Stimulated activated CD4-positive, alpha-beta T cell treated with anti-CD3 and anti-CD28 coated beads, Interleukin-2, amount 100 ng/mL, for 4 hours (primary cell): ENCODE results near the gene AP2B1.

ENCODE experiments used
- DNase-seq: peaks from one replicate; pipeline ENCODE4 v3.0.0-alpha.2; 2020; ENCODE audit warnings: low read depth

The AP2B1 gene

DNA sequence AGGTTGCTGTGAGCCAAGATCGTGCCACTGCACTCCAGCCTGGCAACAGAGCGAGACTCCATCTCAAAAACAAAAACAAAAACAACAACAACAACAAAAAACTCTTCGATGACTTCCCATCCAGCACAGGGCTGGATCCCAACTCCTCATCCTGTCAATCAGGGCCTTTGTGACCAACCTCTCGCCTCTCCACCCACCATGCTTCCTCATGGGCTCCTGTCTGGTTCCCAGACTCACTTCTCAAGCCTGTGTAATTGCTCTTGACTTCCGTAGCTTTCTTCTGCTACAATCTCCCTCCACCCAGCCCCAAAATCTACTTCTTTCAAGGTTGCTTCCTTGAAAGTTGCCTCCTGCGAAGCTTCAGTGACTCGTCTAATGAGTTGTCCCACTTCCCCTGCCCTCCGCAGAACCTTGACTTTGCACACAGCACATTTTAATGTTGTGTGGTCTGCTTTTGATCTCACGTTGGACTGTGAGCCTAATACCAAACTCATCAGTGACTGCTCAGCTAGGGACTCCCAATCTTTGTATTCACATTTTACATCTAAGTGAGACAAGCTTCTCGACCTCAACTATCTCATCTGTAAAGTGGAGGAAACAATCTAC is 143.4 kb downstream of the AP2B1 start:
- DNase-seq: no peak

DNA sequence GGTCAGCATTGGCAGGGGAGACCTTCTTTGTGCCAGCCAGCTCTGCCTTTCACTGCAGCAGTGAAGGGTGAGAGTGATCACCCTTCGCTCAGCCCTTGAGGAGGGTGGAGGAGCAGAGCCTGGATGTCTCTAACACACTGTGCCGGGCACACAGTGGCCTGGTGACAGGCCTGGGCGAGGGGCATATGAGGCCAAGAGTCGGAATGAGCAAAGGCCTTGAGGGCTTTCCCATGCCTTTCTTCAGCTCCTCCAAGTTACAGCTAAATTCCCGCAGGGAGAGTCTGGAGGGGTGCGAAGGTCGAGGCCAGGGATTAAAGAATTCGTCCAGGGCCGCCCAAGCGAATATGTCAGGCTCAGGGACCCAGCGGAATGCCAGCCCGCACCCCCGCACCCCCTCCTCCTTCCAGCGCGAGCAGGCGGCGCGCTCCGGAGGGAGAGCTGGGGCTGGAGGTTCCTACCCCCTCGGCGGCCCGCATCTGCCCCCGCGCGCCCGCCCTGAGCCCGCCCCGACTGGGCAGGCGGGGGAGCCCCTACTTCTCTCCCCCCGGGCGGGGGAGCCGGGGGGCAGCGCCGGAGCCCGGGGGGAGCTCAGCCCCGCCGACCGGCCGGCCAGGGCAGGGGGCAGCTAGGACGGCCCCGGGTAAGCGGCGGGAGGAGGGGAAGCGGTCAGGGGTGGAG is 144.3 kb downstream of the AP2B1 start, which contains the start of gene RASL10B:
RASL10B (plus strand) TSS at position 401 of the 678 bp plus-strand sequence. CDS start 3,546 bp downstream, outside the sequence.
- peak; percentile 52 for DNase-seq

DNA sequence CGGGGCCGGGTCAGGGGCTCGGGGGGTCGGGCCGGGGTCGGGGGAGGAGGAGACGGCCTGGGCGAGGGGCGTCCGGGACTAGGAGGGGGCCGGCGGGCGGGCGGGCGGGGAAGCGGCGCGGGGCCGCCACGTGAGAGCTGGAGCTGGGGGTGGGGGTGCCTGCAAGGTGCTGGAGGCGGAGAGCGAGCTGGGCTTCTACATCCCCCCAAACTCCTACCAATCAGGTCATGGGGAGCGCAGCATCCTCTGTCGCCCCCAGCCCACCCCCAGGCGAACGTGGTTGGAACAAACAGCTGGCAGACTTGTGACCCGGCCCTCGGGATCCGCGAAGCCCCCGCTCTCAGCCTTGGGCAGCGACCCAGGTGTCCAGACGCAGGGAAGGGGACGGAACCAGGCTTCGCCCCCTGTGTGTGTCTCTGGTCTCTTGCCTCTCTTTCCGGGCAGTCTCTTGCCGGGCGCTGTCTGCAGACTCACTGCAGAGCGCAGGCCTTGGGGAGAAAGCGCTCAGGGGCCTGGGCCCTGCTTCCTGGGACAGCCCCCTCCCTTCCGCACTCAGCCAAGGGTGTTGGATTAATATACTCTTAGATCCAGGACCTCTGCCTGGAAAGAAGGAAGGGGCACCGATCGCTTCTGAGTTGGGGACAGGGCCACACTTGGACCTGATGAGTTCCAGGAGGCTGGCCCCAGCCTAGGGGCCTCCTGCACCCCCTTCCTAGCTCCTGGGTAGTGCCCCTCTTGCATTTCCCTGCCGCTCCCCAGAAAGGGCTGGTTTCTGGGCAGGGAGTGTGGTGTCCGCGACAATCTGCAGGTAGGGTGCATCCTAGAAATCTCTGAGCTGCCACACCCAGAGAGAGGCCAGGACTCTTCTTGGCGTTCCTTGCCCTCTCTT is 145.0 kb downstream of the AP2B1 start:
- no peak for DNase-seq

DNA sequence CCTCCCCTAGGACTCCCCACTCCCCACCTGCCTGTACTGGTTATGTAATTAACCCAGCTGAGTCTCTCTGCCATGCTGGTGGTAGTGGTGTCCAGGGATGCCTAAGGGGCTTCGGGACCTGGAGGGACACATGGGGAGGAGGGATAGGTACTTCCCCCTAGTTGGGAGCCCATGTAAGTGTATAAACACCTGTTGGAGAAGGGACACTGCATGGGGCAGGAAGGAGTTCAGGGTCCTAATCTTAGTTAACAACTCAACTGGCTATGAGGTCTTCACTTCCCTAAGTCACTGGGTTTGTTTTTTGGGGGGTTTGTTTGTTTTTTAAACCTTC is 145.6 kb downstream of the AP2B1 start:
- no peak for DNase-seq

DNA sequence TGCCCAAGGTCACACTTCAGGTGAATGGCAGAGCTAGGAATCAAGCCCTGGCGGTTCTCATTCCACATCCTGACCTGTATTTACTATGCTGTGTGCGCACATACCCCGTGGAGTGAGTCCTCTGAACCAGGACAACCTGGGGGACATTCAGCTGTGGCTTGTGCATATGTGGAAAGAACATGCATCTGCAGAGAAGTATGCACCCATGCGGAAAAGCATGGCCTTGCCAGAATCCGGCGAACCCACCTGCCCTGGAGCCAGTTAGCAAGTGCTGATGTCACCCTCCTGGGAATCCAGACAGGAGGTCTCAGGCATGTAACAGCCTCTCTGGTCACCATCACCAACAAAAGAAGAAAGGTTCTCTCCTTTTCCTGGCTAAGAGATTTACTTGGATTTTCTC is 146.2 kb downstream of the AP2B1 start:
- DNase-seq: no peak

DNA sequence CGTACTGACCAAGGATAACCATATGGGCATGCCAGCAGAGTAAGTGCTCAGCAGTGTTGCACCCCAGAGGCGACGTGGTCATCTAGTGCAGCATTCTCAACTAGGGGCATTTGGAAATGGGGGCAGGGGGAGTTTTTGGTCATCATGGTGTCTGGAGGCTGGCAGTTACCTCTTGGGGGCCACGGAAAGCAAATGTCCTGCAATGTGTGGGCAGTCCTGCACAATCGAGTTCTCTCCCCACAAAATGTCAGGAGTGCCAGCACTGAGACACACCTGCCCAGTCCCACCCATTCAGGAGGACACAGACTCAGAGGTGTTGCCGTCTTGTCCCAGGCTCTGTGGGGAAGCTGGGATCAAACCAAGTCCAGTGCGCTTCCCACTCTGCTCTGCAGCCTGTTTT is 147.3 kb downstream of the AP2B1 start:
- DNase-seq: no peak

DNA sequence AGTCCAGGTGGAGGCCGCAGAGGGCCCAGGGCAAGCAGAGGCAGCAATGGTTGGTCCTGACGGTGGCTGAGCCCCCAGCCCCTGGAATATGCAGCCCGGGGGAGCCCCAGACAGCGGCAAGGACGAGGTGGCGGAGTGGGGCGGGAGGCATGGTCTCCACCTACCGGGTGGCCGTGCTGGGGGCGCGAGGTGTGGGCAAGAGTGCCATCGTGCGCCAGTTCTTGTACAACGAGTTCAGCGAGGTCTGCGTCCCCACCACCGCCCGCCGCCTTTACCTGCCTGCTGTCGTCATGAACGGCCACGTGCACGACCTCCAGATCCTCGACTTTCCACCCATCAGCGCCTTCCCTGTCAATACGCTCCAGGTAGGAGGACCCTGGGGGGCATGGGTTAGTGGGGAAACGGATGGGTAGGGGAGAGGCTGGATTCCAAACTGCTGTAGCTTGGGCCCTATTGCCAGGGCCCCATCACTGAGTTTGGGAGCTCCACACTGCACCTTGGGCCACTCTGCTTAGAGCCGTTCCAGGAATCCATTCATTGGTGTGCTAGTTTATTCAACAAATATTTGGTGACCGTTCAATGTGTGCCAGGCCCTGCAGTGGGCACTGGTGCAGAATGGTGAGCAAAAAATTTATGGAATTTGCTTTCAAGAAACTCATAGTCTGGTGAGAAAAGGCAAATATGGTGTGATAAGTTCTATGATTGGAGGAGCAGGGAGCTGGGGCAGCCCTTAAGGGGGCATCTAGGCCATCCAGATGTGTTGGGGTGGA is 148.1 kb downstream of the AP2B1 start:
- no peak for DNase-seq

DNA sequence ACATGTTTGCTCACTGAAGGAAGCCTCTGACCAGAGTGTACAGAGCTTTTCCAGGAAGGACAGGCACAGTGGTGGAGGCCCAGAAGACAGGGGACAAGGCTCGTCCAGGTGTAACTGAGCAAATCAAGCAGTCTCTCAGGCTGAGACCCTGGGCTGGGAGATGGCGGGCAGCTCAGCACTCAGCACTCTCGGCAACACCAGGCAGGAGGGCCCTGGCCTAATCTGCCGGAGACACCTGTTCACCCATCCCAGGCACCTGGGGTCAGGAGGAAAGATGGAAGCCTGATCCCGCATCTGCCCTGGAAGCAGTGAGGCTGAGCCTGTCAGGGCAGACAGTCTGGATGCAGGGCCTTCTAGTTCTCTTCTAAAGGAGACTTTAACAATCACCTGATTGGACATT is 149.1 kb downstream of the AP2B1 start:
- DNase-seq: no peak

DNA sequence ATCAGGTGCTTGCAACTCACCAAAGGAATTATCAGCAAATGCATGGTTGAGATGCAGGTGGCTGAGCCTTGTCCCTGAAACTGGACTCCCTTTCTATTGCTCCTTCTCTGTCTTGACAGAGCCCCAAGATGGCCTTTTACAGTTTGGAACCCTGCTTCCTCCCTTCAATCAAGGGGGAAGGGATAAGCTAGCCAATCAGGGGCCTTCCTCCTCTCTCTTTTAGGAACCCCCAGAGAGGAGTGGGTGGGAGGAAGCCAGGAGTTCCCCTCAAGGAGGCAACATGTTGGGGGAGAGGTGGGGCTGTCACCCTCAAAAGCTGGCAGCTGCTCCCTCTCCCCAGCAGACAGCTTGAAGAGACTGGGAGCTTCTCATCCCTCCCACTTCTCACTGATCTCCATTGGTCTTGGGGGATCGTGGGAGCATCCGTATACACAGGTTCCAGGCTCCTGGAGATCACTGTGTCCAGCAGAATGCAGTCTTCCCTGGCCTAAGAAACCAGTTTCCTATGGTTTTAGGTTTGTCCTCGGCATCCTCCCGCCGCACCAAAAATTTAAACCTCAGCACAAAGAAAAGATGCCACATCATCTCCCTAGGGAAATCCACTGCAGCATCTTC is 151.5 kb downstream of the AP2B1 start:
- no peak for DNase-seq

DNA sequence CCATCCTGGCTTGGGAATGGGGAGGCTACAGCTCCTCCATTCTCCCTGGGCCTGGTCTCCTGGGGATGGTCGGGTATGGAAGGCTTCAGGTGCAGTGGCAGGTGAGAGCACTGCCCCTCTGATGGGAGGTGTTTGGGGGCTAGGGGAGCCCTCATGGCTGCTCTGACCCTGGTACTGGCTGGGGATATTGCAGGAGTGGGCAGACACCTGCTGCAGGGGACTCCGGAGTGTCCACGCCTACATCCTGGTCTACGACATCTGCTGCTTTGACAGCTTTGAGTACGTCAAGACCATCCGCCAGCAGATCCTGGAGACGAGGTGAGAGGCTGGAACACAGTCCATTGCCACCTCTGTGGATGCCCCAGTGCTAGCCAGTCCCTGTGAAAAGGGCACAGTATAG is 153.1 kb downstream of the AP2B1 start:
- no peak for DNase-seq

DNA sequence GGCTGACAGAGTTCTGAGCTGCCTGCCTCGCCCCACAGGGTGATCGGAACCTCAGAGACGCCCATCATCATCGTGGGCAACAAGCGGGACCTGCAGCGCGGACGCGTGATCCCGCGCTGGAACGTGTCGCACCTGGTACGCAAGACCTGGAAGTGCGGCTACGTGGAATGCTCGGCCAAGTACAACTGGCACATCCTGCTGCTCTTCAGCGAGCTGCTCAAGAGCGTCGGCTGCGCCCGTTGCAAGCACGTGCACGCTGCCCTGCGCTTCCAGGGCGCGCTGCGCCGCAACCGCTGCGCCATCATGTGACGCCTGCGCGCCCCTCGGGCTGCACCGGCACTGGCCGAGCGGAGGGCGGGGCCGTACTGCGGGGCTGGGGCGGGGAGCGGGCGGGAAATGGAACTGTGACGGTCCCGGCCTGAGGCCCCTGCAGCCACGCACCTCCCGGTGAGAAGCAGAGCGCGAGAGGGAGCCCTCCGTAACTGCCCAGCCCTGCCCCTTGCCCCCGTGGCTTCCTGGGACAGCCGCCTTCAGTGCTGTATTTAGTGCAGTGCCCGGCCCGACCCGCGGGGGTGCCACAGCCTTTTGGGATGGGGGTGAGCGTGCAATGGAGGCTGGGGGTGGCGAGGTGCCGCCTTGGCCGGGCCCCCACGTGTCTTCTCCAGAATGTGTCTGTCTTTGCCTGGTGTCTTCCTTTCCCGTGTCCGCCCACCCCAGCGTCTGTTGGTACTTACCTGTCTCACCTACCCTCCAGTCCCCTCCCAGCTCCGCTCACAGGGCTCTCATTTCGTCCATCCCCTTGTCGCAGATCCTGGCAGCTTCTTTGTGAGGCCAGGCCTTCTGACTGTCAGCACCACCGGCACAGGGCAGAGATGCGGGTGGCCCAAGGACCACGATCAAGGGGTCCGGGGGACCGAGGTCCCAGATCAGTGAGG is 154.1 kb downstream of the AP2B1 start:
- no peak for DNase-seq

DNA sequence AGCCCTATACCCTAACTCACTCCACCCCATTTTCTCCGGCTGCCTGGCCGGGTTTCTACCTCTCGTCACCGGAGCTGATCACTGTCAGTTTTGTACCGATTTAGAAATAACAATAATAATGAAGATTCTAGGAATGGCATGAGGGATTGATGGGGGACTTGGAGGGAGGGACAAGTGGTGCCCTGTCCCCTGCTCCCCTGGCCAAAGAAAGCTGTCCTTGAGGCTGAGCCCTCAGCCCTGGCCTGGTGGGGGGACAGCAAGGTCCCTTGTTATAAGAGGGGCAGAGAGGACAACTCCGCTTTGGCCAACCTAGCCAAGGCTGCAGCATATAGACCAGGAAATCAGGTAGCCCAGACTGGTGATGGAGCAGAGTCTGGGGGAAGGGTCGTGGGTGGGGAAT is 155.4 kb downstream of the AP2B1 start:
- no peak for DNase-seq

DNA sequence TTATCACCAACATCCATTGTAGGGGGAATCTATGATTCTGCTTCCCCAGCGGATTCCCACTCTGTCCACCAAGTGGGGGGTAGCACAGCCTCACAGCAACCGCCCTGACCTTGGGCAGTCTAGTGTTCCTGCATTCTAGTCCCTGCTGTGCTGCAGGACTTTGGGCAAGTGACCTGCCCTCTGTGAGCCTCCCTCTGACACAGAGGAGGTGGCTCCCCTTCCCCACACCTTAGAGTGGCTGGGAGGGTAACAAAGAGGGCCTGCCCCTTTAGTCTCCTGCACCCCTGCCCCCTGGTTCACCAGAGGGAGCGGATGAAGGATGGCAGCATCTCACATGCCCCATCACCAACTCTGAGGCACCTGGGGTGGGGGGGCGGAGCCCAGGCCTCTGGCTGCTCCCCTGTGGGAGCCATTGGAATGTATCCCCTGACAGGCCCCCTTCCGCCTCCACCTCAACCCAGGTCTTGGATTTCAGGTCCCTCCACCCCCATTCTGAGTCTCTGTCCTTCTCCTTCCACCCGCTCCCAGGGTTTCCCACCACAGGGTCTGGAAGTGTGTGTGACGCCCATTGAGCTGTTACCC is 155.9 kb downstream of the AP2B1 start:
- DNase-seq: no peak

DNA sequence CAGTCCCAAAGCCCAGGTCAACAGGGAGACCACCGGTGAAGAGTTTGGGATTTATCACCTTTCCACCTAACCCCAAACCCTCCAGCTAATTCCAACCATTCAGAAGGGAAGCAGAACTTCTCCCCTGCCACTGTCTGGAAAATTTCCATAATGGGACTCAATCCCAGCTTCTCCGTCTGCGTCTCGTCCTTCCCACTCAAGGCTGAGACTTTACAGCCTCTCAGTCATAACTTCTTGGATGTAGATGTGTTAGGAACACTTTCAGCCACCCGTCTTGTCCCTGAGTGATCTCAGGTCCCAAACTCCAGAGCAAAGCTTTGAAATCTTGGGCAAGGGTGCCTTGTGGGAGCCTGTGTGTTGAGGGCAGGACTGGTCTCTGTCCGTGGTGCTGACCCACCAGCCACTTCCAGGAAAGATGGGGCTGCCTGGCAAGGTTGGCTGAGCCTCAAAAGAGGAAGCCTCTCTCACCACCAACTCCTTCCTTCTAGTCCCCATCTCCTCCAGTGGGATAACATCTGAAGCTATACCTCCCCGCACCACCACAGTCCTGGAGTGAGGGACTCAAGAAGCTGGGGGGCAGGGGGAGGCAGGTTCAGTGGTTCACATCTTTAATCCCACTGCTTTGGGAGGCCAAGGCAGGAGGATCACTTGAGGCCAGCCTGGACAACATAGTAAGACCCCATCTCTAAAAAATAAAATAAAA is 156.7 kb downstream of the AP2B1 start:
- DNase-seq: no peak

DNA sequence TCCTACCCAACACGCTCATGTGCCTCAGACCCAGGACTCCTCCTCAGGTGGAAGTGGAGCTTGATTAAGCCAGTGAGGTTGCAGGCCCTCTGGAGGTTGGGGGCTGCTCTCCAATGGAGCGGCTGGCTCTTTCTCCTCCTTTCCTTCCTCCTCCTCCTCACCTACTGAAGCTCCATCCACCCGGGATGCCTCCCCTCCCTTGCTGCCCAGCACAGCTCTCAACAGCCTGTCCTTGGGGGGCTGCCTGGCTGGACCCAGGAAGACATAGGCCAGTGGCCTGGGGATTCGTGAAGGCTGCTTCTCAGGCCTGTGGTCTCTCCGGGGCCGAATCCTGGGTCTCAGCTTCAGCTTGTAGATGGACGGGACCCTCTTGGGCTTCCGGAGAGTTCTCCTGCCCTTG is 157.7 kb downstream of the AP2B1 start:
- no peak for DNase-seq

DNA sequence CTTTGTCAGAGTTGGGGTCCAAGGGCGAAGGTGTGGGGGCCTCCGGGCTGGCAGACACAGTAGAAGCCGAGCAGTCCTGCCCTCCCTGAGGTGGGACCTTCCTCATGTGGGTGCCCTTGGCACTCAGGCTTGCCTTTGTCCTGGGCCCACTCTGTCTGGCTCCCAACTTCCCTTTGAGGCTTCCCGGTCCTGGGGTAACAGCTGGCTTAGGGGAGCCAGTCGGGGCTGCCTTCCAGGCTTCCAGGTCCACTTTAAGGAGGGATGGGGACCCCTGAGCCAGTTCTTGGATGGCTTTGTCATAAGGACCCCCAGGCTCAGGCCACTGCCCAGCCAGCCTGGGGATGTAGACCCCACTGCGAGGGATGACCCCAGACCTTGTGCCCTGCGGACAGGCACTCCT is 158.1 kb downstream of the AP2B1 start:
- DNase-seq: no peak

DNA sequence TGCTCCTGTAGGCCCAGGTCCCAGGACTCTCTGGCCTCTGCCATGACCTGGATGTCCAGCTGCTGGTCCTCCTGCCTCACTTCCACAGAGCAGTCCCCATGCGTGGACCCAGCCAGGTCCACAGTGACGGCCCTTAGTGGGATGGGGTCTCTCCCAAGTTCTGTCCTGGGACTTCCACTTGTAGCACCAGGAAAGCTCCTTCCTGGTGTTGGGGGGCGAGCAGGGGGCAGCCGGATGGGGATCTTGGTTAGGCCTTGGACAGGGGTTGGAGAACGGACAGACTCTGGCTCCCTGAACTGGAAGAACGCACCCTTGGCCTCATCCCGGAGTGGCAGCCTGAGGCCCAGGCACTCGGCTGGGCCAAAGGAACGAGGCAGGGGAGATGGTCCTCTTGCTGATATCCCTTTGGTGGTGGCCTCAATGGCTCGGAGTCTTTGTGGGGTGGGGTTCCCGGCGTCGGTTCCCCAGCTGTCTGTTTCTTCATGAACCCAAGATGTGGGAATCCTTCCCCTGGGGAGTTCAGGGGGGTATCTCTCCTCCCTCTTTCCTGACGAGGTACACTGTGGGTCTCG is 158.7 kb downstream of the AP2B1 start:
- no peak for DNase-seq

DNA sequence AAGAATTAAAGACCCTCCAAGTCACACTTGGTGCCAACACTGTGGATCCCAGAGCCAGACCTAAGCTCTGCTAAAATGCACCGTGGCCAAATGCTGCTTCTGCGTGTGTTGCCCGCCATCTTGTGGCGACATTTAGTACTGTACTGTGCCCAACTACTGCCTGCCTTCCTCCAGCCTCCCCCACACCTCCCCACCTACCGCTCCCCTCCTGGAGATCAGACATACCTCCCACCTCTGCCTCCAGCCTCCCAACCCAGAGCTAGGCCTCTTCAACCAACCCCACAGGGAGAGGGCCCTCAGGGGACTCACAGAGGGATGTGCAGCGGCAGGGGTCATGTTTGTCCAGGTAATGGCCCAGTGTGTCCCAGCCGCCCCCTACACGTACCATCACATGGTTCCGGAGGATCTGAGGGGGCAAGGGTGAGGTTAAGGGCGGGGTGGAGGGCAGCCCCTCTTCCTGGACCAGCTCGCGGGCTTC is 160.5 kb downstream of the AP2B1 start:
- peak; percentile 66 for DNase-seq

DNA sequence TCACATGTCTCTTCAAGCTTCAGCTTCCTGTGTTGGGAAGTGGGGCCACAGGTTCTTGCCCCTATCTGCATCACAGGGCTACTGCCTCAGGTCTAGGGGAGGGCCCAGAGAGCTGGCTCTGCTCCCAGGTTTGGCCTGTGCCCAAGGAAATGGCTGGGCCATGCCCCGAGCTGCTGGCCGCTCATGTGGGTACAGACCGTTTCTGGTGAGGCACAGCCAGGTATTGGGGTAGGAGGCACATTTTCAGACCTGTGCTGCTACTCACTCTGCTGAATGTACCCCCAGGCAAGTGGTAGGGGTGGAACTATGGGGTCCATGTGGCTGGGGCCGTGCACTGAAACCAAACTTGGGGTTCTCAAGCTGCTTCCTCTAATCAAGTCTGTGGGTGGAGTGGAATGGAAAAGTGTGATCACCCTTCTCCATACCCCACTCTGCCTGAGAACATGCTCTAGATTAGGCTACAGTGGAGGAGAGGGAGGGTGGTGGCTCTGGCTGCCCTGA is 161.3 kb downstream of the AP2B1 start:
- no peak for DNase-seq
